Lung (tissue), 12 donors: ENCODE data around the gene NOS1AP. TPM values are rescaled to one million over a fixed set of nuclear protein-coding genes. Genes with fewer than 3 reads are reported as not detected.

ENCODE experiments used
- ATAC-seq: fragments of 200-7000 bp; cut with Tn5 transposase; one replicate; pipeline ENCODE4 v1.9.1; 2020; ENCODE audit warnings: moderate number of reproducible peaks; ENCODE audit not compliant: insufficient read depth, low FRiP score
- DNase-seq, 3 donors: peaks; one replicate each; pipeline ENCODE4 v3.0.0-alpha.2; 2013 to 2017
- H3K27ac ChIP-seq, 2 donors: one replicate each; pipeline ENCODE4 v1.5.1; 2013; ENCODE audit warnings: mild to moderate bottlenecking in 2 of 2, moderate library complexity in 2 of 2, control low read depth in 1 of 2, inconsistent platforms in 1 of 2, low read depth in 1 of 2, low read length in 1 of 2
- H3K27me3 ChIP-seq, 3 donors: one replicate each; pipeline ENCODE4 v1.5.1; 2013; ENCODE audit warnings: low read length in 2 of 3; ENCODE audit not compliant: control insufficient read depth in 3 of 3, insufficient read depth in 3 of 3
- H3K36me3 ChIP-seq, 4 donors: one replicate each; pipeline ENCODE4 v1.5.1; 2013; ENCODE audit warnings: low read length in 4 of 4, mild to moderate bottlenecking in 1 of 4, moderate library complexity in 1 of 4; ENCODE audit not compliant: control insufficient read depth in 4 of 4, insufficient read depth in 4 of 4
- H3K4me1 ChIP-seq, 5 donors: one replicate each; pipeline ENCODE4 v1.5.1; 2013; ENCODE audit warnings: low read length in 5 of 5, mild to moderate bottlenecking in 2 of 5, moderate library complexity in 1 of 5; ENCODE audit not compliant: control insufficient read depth in 5 of 5, insufficient read depth in 5 of 5
- H3K4me3 ChIP-seq: one replicate; pipeline ENCODE4 v1.5.1; 2013; ENCODE audit warnings: mild to moderate bottlenecking, control low read depth, moderate library complexity
- H3K9ac ChIP-seq, 2 donors: one replicate each; pipeline ENCODE4 v1.5.1; 2013; ENCODE audit warnings: low read length in 2 of 2, control low read depth in 1 of 2; ENCODE audit not compliant: insufficient read depth in 1 of 2
- H3K9me3 ChIP-seq, 4 donors: one replicate each; pipeline ENCODE4 v1.5.1; 2013; ENCODE audit warnings: low read length in 3 of 4, mild to moderate bottlenecking in 1 of 4, moderate library complexity in 1 of 4; ENCODE audit not compliant: control insufficient read depth in 4 of 4, insufficient read depth in 3 of 4
- CTCF ChIP-seq: IDR thresholded peaks from 2 replicates; pipeline ENCODE4 v1.5.1; 2012; ENCODE audit warnings: mild to moderate bottlenecking; ENCODE audit errors: control extremely low read depth, extremely low read depth
- WGBS, 2 donors: extraction: QIAGEN DNeasy Blood & Tissue Kit; methylation state at CpG; one replicate each; pipeline ENCODE4 v1.1.7; 2013; 5-methylcytosine and 5-hydroxymethylcytosine counted together
- polyA plus RNA-seq, 2 donors: library from polyadenylated mRNA; stranded (reverse); fragments of 200-250 nt; gene quantifications; one replicate each; pipeline ENCODE4 v1.2.1, GENCODE V29; 2013
- total RNA-seq, 2 donors: library from RNA; depleted of rRNA in 1 of 2; stranded (reverse); fragments of >200 nt in 1 of 2; gene quantifications; one replicate each; pipeline ENCODE4 v1.2.1, GENCODE V29; 2014 to 2021
- donor health status: control.
- donor health status: control.
- donor health status: Bipolar disorder and iron deficiency.
- donor health status: healthy.
- donor health status: DM: yes; HTN: yes; CAD: no.

NOS1AP gene
- total and polyA plus RNA-seq, 4 donors = 0.57 to 5.0 (median 1.2) TPM

- Histone ChIP-seq H3K36me3 (no peaks in the 10 kb centered on the region), H3K9me3 (peaks cover 0 to 2% (median 0%) of the 10 kb centered on the region in 4 donors), H3K27ac (no peak overlapping the region), H3K27me3 (no peaks in the 10 kb centered on the region), H3K4me1 (peaks cover 0 to 26% (median 9%) of the 10 kb centered on the region in 5 donors), H3K4me3 (no peak overlapping the region), H3K9ac (no peak overlapping the region)
- WGBS, 2 donors = 61 to 81% methylated on average over 5 of the region's 5 CpGs
- DNase-seq = peak; percentile 65 to 78 (median 67)
- TF ChIP-seq CTCF = no peak
- no peak for ATAC-seq
Measured at GRCh38 chr1:162168261-162168660, 98.8 kb downstream of the NOS1AP start.

GRCh38 chr1:162169031-162169790, 99.7 kb downstream of the NOS1AP start:
- Histone ChIP-seq H3K9ac (no peak overlapping the region), H3K27me3 (no peaks in the 10 kb centered on the region), H3K4me3 (no peak overlapping the region), H3K36me3 (no peaks in the 10 kb centered on the region), H3K27ac (no peak overlapping the region), H3K4me1 (peaks cover 0 to 26% (median 9%) of the 10 kb centered on the region in 5 donors), H3K9me3 (peaks cover 0 to 2% (median 0%) of the 10 kb centered on the region in 4 donors)
- DNase-seq (peak; percentile 83 to 96 (median 94)), ATAC-seq (no peak)
- TF ChIP-seq CTCF = no peak
- 86 to 88% methylated on average over 7 of the region's 7 CpGs for WGBS, 2 donors

GRCh38 chr1:162171111-162171510, 101.6 kb downstream of the NOS1AP start:
- DNase-seq (no peak), ATAC-seq (no peak)
- Histone ChIP-seq H3K4me3 (no peak overlapping the region), H3K9ac (no peak overlapping the region), H3K36me3 (no peaks in the 10 kb centered on the region), H3K4me1 (peaks cover 0 to 36% (median 20%) of the 10 kb centered on the region in 5 donors), H3K9me3 (peaks cover 0 to under 1% (median 0%) of the 10 kb centered on the region in 4 donors), H3K27ac (no peak overlapping the region), H3K27me3 (no peaks in the 10 kb centered on the region)
- WGBS, 2 donors = 59 to 68% methylated on average over 3 of the region's 3 CpGs
- TF ChIP-seq CTCF = no peak
